NK-92 (cell line): ENCODE results near the gene RNF187.
"Not testable (repeated sequence)": the region's sequence is repeated elsewhere in the genome, so short reads cannot be mapped to it uniquely, and the experiment has no call there.

Experiments used
- DNase-seq: peaks from one replicate; lab custom pipeline; 2025; ENCODE audit not compliant: unreplicated experiment; lab: John Stamatoyannopoulos, UW

RNF187 gene

DNA sequence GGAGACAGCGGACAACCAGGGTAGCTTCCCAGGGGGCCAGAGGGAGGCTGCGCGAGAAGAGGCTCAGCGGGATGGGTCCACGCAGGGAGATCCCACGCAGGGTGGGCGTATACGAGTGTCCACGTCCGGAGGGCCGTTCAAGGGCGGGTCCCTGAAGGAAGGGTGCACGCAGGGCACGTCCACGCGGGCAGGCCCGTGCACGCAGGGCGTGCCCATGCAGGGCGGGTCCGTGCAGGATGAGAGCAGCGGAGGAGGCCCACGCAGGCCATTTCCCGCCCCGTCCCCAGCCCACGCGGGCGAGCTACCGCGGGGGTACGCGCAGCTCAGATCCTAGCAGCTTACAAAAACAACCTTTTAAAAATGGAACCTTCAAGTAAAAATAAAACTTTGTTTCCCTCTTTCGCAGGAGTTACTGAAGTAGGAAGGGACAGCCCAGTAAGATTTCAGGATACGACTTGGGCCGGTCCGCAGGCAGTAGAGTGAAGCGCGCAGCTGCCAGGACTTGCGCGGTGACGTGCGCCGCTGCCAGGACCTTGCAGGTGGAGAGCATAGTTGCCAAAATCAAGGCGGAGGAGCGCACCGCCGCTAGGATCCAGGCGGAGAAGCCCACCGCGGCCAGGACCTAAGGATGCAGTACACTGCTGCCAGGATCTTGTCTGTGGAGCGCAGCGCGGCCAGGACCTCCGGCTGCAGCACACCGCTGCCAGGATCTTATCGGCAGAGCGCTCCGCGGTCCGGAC, 416 bp upstream of the RNF187 start:
- DNase-seq, result no peak

DNA sequence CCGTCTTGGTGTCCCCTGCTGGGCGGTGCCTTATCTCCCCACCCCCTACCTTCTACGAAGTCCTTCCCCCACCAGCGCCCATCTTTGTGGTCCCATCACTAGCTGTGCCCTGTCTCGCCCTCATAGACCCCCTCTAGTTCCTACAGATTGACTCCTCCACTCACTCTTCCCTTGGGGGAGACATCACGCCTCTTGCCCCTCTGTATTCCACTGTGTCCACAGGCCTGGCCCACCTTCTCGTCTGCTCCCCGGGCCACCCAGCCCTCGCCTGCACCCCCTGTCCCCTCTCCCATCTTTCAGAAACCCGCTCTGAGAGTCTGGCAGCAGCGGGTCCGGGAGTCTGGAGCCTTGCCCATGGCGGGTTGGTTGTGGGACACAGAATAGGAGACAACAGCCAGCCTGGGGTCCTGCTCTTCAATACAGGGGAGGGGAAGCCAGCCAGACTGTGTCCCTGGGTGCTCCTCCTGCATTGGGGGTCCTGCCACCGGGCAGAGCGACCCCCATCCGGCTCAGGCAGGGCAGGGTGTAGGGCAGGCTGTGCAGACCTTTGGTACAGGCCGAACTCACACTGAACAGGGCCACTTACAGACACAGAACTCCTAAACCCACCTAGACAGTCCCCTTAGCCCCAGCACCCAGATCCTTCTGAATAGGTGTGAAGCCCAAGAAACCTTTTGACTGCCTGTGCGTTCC, 1.1 kb downstream of the RNF187 start:
- no peak for DNase-seq

- no peak for DNase-seq
Measured at GRCh38 chr1:228488818-228489674, 1.9 kb downstream of the RNF187 start.

DNA sequence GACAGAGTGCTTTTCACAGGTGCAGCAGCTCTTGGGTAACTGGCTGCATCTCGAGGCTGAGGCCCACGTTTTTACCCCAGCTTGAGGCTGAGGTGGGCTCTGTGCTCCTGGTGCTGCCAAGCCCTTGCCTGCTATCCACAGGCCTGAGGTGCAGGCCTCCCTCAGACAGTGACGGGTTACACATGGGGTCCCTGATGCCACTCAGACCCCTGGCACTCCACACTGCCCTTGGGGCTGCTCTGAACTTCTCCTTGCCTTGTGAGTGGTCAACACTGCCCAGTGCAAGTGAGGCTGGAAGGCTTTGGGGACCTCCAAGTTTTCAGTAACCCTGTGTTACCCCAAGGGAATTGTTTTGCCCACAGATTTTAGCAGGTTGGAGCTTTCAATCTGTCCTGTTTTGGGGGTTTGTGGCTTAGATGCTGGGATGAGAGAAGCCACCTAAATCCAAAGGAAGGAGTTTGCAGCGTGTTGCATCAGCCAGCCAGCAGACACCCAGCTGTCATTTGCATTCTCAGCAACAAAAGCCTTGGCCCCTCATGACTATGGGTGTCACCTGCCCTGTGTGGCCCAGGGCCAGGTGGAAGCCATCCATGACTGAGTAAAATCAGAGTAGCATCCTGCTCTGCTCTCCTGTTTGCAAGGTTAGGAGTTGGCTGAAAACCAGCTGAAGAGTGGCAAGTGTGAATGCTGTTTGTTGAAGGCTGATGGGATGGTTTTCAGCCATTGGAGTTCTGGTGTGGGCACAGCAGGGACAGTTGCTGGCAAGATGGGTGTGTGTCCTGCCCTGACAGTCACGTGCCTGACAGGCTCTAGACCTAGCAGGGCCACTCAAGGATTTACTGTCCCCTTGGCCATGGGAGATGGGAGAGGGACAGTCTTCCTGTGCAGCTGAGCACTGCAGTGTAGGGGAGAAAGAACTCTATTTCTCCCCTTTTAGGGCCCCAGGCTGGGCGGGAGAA, 3.2 kb downstream of the RNF187 start:
- no peak for DNase-seq

- DNase-seq, result no peak
Measured at GRCh38 chr1:228493141-228494043, 6.2 kb downstream of the RNF187 start.

GRCh38 chr1:228494044-228494353, 6.8 kb downstream of the RNF187 start:
- DNase-seq, result no peak

GRCh38 chr1:228494391-228494790, 7.2 kb downstream of the RNF187 start:
- no peak for DNase-seq

GRCh38 chr1:228494970-228495853, 8.0 kb downstream of the RNF187 start:
- no peak for DNase-seq

GRCh38 chr1:228496084-228496483, 8.9 kb downstream of the RNF187 start:
- DNase-seq, result no peak

- no peak for DNase-seq
Measured at GRCh38 chr1:228496494-228496893, 9.3 kb downstream of the RNF187 start.

GRCh38 chr1:228497206-228497605, 10.0 kb downstream of the RNF187 start:
- DNase-seq, result no peak

GRCh38 chr1:228497817-228498216, 10.6 kb downstream of the RNF187 start:
- DNase-seq, result no peak

- no peak for DNase-seq
Measured at GRCh38 chr1:228500143-228500734, 13.1 kb downstream of the RNF187 start.

DNA sequence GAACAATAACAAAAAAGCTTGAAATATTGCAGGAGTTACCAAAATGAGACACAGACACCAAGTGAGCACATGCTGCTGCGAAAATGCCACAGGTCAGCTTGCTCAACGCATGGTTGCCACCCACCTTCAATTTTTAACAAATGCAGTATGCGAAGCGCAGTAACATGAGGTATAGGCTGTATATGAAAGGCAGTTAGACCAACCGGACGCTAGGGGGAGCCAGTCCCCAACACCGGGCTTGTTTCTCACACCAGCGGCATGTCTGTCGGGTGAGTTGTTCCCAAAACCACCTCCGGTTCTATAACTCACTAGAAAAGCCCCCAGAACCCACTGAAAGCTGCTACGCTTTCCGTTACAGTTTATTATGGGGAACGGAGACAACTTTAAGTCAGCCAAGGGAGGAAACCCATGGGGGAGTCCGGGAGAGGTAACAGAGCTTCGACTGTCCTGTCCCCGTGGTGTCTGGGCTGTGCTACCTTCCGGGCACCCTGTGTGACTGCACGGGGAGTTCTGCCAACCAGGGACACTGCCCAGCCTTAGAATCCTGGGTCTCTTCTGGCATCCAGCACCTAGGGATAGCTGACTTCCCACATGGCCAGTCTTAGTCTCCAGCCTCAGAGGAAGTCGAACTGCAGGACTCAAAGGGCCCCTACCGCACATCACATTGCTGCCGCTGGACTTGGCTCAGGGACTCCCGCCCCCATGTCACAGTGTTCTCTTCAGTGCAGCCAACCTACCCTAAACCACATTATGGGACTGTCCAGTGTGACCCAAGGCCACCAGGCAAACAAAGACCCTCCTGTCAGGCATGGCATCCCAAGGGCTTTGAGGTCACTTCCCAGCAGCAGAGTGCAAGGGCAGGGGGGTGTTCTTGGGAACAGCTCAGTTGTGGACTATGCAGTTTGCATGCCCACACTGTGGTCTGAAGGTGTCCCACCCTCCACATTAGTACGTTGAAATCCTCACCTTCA, 14.0 kb downstream of the RNF187 start:
- DNase-seq, result peak; percentile 24

DNA sequence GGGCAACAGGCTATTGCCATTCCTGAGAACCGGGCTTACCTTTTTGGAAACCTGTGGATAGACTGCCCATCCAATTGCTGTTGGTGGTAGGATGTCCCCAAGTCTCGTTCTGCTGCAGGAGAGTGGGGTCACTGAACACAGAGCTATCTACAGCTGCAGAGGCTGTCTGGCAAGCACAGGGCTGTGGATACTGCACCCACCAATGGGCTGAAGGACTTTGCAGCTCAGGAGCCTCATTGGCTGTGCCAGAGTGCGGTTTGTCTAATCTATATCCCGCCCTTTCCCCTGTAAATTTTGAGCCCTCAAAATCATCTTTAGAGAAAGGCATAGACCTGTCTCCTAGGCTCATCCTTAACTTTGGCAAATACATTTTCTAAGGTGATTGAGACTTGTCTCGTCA, 15.3 kb downstream of the RNF187 start:
- no peak for DNase-seq

DNA sequence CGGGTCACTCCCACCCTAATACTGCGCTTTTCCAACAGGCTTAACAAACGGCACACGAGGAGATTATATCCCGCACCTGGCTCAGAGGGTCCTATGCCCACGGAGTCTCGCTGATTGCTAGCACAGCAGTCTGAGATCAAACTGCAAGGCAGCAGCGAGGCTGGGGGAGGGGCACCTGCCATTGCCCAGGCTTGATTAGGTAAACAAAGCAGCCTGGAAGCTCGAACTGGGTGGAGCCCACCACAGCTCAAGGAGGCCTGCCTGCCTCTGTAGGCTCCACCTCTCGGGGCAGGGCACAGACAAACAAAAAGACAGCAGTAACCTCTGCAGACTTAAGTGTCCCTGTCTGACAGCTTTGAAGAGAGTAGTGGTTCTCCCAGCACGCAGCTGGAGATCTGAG, 18.8 kb downstream of the RNF187 start:
- DNase-seq, result not testable (repeated sequence)

GRCh38 chr1:228507961-228508652, 20.9 kb downstream of the RNF187 start:
- DNase-seq, result no peak
